ENCODE results near the gene MYG1.

DNA sequence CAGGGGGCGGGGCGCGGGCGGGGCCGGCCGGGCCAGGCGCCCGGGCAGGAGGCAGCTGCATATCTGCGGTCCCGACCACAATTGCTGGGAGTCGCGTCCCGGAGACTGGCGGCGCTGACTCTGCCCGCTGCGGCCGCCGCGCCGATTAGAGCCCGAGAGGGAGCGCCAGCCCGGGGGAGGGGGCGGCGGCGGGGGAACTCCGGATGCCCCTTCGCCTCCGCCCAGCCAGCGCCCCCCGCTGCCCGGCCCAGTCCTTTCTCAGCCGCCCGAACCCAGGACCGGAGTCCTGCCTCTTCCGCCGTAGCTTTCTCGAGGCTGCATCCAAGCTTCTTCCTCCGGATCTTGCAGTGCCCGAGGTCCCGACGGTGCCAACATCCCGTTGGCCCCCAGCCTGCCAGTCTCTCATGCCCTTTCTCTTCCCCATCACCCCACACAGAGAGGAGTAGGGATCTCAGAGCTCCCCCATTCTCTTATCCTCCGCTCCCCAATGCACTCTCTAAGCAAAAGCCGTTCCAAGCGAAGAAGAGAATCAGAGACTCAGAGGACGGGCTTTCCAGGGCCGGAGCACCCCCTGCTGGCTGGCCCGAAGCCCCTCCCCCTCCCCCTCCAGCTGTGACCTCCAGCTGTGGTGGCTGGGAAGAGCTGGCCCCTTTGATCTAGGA, 45.5 kb downstream of the MYG1 start:
- no peak for TF ChIP-seq POLR2A (IDR thresholded peaks at IDR 0.05; ENCODE audit: low read length)
- TF ChIP-seq GATA1 (IDR thresholded peaks at IDR 0.05; ENCODE audit: low read depth, low read length) = no peak
